Osteoblast (primary cell): Measurements from ENCODE around the gene DIAPH1. TPM values are rescaled to one million over a fixed set of nuclear protein-coding genes. Genes with fewer than 3 reads are reported as not detected.

Experiments
- DNase-seq: peaks from one replicate; pipeline ENCODE4 v3.0.0; 2011; ENCODE audit warnings: low spot score, mixed read lengths; ENCODE audit not compliant: insufficient read length; ENCODE audit errors: missing footprints
- H2AFZ ChIP-seq: 2 replicates; pipeline ENCODE4 v1.6.0; 2011; ENCODE audit warnings: mild to moderate bottlenecking, low read length
- H3K27ac ChIP-seq: 2 replicates; pipeline ENCODE4 v1.5.1; 2011; ENCODE audit warnings: mild to moderate bottlenecking, low read depth, low read length, moderate library complexity
- H3K27me3 ChIP-seq: 2 replicates; pipeline ENCODE4 v1.6.0; 2012; ENCODE audit warnings: mild to moderate bottlenecking, control low read depth, inconsistent platforms, low read length, moderate library complexity; ENCODE audit not compliant: insufficient read depth
- H3K36me3 ChIP-seq: 2 replicates; pipeline ENCODE4 v1.5.1; 2011; ENCODE audit warnings: mild to moderate bottlenecking, low read length, control low read depth, moderate library complexity; ENCODE audit not compliant: insufficient read depth
- H3K4me1 ChIP-seq: 2 replicates; pipeline ENCODE4 v1.5.1; 2011; ENCODE audit warnings: mild to moderate bottlenecking, low read length, control low read depth, moderate library complexity; ENCODE audit not compliant: insufficient read depth
- H3K4me2 ChIP-seq: 2 replicates; pipeline ENCODE4 v1.6.0; 2011; ENCODE audit warnings: mild to moderate bottlenecking, low read length; ENCODE audit not compliant: insufficient read depth
- H3K4me3 ChIP-seq: fragments of 200-600 bp; sonication (generic); 3 replicates; pipeline ENCODE4 v1.5.1; 2012; ENCODE audit warnings: mild to moderate bottlenecking, low read length, inconsistent platforms; ENCODE audit not compliant: insufficient read depth
- H3K79me2 ChIP-seq: 2 replicates; pipeline ENCODE4 v1.6.0; 2012; ENCODE audit warnings: mild to moderate bottlenecking, low read length, control low read depth, inconsistent platforms; ENCODE audit not compliant: insufficient read depth
- H3K9me3 ChIP-seq: 2 replicates; pipeline ENCODE4 v1.5.1; 2011; ENCODE audit warnings: low read depth, low read length, control low read depth
- H4K20me1 ChIP-seq: 2 replicates; pipeline ENCODE4 v1.6.0; 2012; ENCODE audit warnings: mild to moderate bottlenecking, low read length, control low read depth; ENCODE audit not compliant: insufficient read depth
- total RNA-seq: library from RNA; depleted of rRNA; stranded (reverse); fragments of >200 nt; gene quantifications from 2 replicates; pipeline ENCODE4 v1.2.3, GENCODE V29; 2012
- TF ChIP-seq, protein P1 (sequence below): IDR thresholded peaks from 2 replicates; pipeline ENCODE4 v1.5.1; 2011; ENCODE audit warnings: mild to moderate bottlenecking, low read depth, low read length, moderate library complexity; ENCODE audit errors: extremely low read depth

The DIAPH1 gene
- total RNA-seq, 1 donor = 18.5 TPM

DNA sequence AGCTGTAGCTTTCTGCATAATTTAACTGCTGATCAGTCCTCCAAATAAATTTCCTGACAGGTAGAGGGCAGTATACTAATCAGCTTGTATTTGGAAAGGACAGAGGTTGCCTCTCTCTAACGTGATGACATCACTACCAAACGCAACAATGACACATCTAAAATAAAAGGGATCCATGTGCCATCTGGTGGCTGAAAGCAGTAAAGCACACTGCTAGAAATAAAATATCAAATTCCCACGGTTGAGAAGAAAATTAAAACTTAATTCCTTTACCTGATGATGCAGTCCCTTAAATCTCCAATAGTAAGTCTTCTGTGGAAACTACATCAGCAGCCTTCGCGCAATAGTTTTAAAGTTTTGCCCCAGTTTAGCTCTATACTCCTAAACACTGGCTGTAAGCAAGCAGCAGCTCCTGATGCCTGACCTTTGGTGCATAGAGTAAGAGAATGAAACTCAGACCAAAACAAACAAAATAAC lies 54.5 kb downstream of the DIAPH1 start:
- no peaks in the 10 kb centered on the region for H4K20me1 ChIP-seq

DNA sequence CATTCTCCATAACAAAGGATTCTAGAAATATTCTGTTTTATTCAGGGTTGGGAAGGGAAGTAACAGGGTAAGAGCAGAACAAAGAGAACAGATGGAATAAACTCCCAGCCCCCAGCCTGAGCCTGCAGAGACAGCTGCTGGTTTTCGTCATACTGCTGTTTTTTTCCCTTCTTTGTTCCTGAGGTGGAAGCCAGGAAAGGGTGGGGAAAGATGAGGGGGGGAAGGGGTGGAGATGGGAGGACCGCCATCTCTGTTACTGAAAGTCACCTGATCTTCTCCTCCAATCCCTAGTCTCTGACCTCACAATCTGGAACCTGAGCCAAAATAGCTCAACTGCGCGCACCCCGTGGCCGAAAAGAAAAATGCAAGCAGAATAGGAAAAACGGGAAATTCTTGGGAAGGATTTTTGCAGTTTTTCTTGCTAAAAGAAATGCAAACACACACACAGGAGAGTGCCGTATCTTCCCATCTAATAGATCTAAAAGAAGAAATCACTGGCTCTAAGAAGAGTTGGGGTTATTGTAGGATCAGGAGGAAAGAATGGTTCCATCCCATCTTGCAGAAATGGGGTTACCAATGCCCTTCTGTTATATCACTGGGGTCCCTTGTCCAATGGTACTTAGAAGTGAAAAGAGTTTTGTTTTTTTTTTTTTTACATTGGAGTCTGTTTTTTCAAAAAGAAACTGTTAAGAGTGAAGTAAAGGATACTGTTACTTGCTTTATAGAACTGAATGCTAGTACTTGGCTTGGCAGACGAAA lies 57.9 kb downstream of the DIAPH1 start:
- Histone ChIP-seq H3K27ac (peak overlapping the region; percentile 94), H3K79me2 (peaks cover 9% of the 10 kb centered on the region), H3K9me3 (no peaks in the 10 kb centered on the region), H2AFZ (peak overlapping the region; percentile 70), H3K4me3 (peak overlapping the region; percentile 54), H3K27me3 (no peaks in the 10 kb centered on the region), H3K4me1 (peaks cover 29% of the 10 kb centered on the region), H3K4me2 (peak overlapping the region; percentile 74), H4K20me1 (no peaks in the 10 kb centered on the region), H3K36me3 (peaks cover 21% of the 10 kb centered on the region)
- TF ChIP-seq, protein P1, sequence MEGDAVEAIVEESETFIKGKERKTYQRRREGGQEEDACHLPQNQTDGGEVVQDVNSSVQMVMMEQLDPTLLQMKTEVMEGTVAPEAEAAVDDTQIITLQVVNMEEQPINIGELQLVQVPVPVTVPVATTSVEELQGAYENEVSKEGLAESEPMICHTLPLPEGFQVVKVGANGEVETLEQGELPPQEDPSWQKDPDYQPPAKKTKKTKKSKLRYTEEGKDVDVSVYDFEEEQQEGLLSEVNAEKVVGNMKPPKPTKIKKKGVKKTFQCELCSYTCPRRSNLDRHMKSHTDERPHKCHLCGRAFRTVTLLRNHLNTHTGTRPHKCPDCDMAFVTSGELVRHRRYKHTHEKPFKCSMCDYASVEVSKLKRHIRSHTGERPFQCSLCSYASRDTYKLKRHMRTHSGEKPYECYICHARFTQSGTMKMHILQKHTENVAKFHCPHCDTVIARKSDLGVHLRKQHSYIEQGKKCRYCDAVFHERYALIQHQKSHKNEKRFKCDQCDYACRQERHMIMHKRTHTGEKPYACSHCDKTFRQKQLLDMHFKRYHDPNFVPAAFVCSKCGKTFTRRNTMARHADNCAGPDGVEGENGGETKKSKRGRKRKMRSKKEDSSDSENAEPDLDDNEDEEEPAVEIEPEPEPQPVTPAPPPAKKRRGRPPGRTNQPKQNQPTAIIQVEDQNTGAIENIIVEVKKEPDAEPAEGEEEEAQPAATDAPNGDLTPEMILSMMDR = peak; percentile 84
- DNase-seq = peak; percentile 84

More for the DNA sequence above, 54.5 kb downstream of the DIAPH1 start:
- TF ChIP-seq, protein P1 = peak; percentile 99
- H2AFZ ChIP-seq = peak overlapping the region; percentile 57
- H3K4me2 ChIP-seq = no peak overlapping the region
- peak overlapping the region; percentile 78 for H3K27ac ChIP-seq
- H3K79me2 ChIP-seq = peaks cover 6% of the 10 kb centered on the region
- H3K4me1 ChIP-seq = peaks cover 24% of the 10 kb centered on the region
- peaks cover 19% of the 10 kb centered on the region for H3K36me3 ChIP-seq
- no peaks in the 10 kb centered on the region for H3K27me3 ChIP-seq
- no peaks in the 10 kb centered on the region for H3K9me3 ChIP-seq
- DNase-seq = peak; percentile 37
- no peak overlapping the region for H3K4me3 ChIP-seq

DNA sequence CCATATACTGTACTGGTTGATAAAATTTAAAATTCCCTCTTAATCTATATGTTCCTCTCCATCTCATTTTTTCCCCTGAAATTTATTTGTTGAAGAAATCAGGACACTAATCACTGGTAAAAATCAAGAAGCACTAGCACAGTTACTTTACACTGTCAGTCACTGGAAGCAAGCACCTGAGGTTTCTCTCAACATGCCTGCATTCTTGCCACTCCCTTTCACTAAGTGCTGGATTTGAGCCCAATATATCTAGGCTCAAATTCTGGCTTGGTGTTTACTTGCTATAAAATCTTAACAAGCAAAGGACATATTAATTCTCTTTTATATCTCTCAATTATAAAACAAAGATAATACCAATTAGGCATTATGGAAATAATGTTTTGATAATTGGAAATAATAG lies 58.6 kb downstream of the DIAPH1 start:
- peak overlapping the region; percentile 94 for H3K27ac ChIP-seq
- no peaks in the 10 kb centered on the region for H3K9me3 ChIP-seq
- peak overlapping the region; percentile 54 for H3K4me3 ChIP-seq
- peaks cover 26% of the 10 kb centered on the region for H3K4me1 ChIP-seq
- H3K4me2 ChIP-seq = peak overlapping the region; percentile 74
- H2AFZ ChIP-seq = no peak overlapping the region
- TF ChIP-seq, protein P1 = no peak
- no peaks in the 10 kb centered on the region for H3K27me3 ChIP-seq
- H3K36me3 ChIP-seq = peaks cover 14% of the 10 kb centered on the region
- no peaks in the 10 kb centered on the region for H4K20me1 ChIP-seq
- DNase-seq = no peak
- H3K79me2 ChIP-seq = peaks cover 9% of the 10 kb centered on the region

DNA sequence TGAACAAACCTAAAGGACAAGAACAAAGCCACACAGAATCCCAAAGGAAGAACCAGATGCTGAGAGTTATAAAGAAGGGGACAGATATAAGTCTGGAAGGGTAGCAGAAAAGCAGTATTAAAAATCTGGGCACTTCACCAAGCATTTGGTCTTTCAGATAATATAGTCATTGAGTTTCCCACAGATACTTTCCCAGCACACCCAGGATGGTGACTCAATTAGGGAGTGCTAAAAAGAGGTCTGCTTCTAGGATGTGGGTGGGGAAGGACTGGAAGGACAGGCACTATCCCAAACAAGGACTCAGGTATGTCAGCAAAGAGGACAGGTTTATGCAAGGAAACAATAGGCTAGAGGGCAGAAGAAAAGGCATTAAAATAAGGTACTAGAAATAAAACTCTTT lies 59.3 kb downstream of the DIAPH1 start:
- Histone ChIP-seq H3K79me2 (peaks cover 9% of the 10 kb centered on the region), H4K20me1 (no peaks in the 10 kb centered on the region), H3K4me2 (no peak overlapping the region), H3K4me1 (peaks cover 26% of the 10 kb centered on the region), H3K9me3 (no peaks in the 10 kb centered on the region), H3K27ac (peak overlapping the region; percentile 94), H3K27me3 (no peaks in the 10 kb centered on the region), H2AFZ (no peak overlapping the region), H3K4me3 (no peak overlapping the region), H3K36me3 (peaks cover 14% of the 10 kb centered on the region)
- DNase-seq = no peak
- TF ChIP-seq, protein P1 = no peak
